Esophagus squamous epithelium (tissue), 5 donors: ENCODE data around the gene PLCD4. TPM values are rescaled to one million over a fixed set of nuclear protein-coding genes. Genes with fewer than 3 reads are reported as not detected.

ENCODE experiments used
- DNase-seq: peaks from one replicate; lab custom pipeline; 2025; lab: John Stamatoyannopoulos, UW
- H3K27ac ChIP-seq, 4 donors: fragments of 200-600 bp; sonication (generic); one replicate each; pipeline ENCODE4 v1.5.1; 2016 to 2019; ENCODE audit warnings: mild to moderate bottlenecking in 1 of 4
- H3K27me3 ChIP-seq, 4 donors: fragments of 200-600 bp; sonication (generic); 1 replicate in 3 of 4; 2 replicates in 1 of 4; pipeline versions ENCODE4 v1.5.1 to v1.6.0; 2017 to 2021; ENCODE audit warnings: antibody characterized with exemption in 1 of 4
- H3K36me3 ChIP-seq, 3 donors: fragments of 200-600 bp; sonication (generic); one replicate each; pipeline ENCODE4 v1.5.1; 2016 to 2019
- H3K4me1 ChIP-seq, 3 donors: fragments of 200-600 bp; sonication (generic); one replicate each; pipeline ENCODE4 v1.5.1; 2017 to 2019
- H3K4me3 ChIP-seq, 4 donors: fragments of 200-600 bp; sonication (generic); 1 replicate in 3 of 4; 2 replicates in 1 of 4; pipeline ENCODE4 v1.5.1; 2016 to 2019; ENCODE audit warnings: mild to moderate bottlenecking in 2 of 4, moderate library complexity in 1 of 4
- H3K9me3 ChIP-seq, 3 donors: fragments of 200-600 bp; sonication (generic); one replicate each; pipeline ENCODE4 v1.5.1; 2016 to 2019
- POLR2A ChIP-seq, 4 donors: fragments of 450-650 bp; IDR thresholded peaks; one replicate each; pipeline ENCODE4 v1.6.1; 2017; ENCODE audit warnings: antibody characterized with exemption in 4 of 4, mild to moderate bottlenecking in 4 of 4, moderate library complexity in 3 of 4
- WGBS, 2 donors: methylation state at CpG; one replicate each; pipeline ENCODE4 v1.1.5; 2018; 5-methylcytosine and 5-hydroxymethylcytosine counted together
- intact Hi-C: fragments of 100-400 bp; cut with DNase I; formaldehyde crosslinking; loops from one replicate; pipeline ENCODE4 v1.15.0; 2022
- total RNA-seq, 4 donors: library from RNA; depleted of rRNA; stranded (reverse); fragments of >200 nt; gene quantifications; one replicate each; pipeline ENCODE4 v1.1.0, GENCODE V29; 2016
- TF ChIP-seq, protein P1 (sequence below), 6 experiments: fragments of 450-650 bp in 4 of 6; fragments of 200-600 bp in 2 of 6; sonication (generic) in 2 of 6; IDR thresholded peaks; one replicate each; pipeline ENCODE4 v1.5.1; 2016 to 2019; ENCODE audit warnings: antibody characterized with exemption in 6 of 6, mild to moderate bottlenecking in 4 of 6, moderate library complexity in 4 of 6
- donor health status: DM: yes; HTN: yes; CAD: no.

PLCD4 gene
- total RNA-seq, 4 donors from 2014 or later = 2.7 to 7.1 (median 4.0) TPM

GRCh38 chr2:218567797-218568189, 39.9 kb upstream of the PLCD4 start:
- peak; percentile 51 for DNase-seq
- 0 to 1% methylated on average over 19 of the region's 19 CpGs for WGBS, 2 donors
- H3K27me3 ChIP-seq = no peaks in the 10 kb centered on the region
- H3K27ac ChIP-seq = peak overlapping the region; percentile 87 to 98 (median 95)
- peaks cover 0 to 26% (median 4%) of the 10 kb centered on the region in 3 donors for H3K36me3 ChIP-seq
- intact Hi-C loops = no loop called here
- H3K4me3 ChIP-seq = peak overlapping the region; percentile 64 to 96 (median 75)
- H3K4me1 ChIP-seq = peaks cover 8 to 64% (median 25%) of the 10 kb centered on the region in 3 donors
- no peaks in the 10 kb centered on the region for H3K9me3 ChIP-seq
- TF ChIP-seq POLR2A (IDR thresholded peaks at IDR 0.05) = no peak
- TF ChIP-seq, protein P1, sequence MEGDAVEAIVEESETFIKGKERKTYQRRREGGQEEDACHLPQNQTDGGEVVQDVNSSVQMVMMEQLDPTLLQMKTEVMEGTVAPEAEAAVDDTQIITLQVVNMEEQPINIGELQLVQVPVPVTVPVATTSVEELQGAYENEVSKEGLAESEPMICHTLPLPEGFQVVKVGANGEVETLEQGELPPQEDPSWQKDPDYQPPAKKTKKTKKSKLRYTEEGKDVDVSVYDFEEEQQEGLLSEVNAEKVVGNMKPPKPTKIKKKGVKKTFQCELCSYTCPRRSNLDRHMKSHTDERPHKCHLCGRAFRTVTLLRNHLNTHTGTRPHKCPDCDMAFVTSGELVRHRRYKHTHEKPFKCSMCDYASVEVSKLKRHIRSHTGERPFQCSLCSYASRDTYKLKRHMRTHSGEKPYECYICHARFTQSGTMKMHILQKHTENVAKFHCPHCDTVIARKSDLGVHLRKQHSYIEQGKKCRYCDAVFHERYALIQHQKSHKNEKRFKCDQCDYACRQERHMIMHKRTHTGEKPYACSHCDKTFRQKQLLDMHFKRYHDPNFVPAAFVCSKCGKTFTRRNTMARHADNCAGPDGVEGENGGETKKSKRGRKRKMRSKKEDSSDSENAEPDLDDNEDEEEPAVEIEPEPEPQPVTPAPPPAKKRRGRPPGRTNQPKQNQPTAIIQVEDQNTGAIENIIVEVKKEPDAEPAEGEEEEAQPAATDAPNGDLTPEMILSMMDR (IDR thresholded peaks at IDR 0.05) = no peak

GRCh38 chr2:218568190-218569037, 39.3 kb upstream of the PLCD4 start, which contains the start of the genes CNOT9 and USP37:
TSS of gene CNOT9 (plus strand) at chr2:218568839. CDS start at chr2:218568955, 116 bp downstream.
TSS of gene USP37 (minus strand) at chr2:218568351. CDS start at chr2:218558653, 9,698 bp downstream.
- Histone ChIP-seq H3K27ac (peak within 1 kb of the TSS; percentile 87 to 98 (median 95)), H3K27me3 (no peaks in the 10 kb centered on the region), H3K9me3 (no peaks in the 10 kb centered on the region), H3K36me3 (peaks cover 0 to 24% (median 4%) of the 10 kb centered on the region in 3 donors), H3K4me3 (peak within 1 kb of the TSS; percentile 64 to 96 (median 75)), H3K4me1 (peaks cover 8 to 64% (median 25%) of the 10 kb centered on the region in 3 donors)
- WGBS, 2 donors = 0 to 2% methylated on average over 39 to 53 of the region's 77 CpGs
- intact Hi-C loops = no loop called here
- DNase-seq = peak; percentile 95
- TF ChIP-seq, protein P1 (IDR thresholded peaks at IDR 0.05) = peak in 1 of 6 experiments; percentile 17
- TF ChIP-seq POLR2A (IDR thresholded peaks at IDR 0.05) = peak in 3 of 4 donors; percentile 69 to 81 (median 70)

- Histone ChIP-seq H3K4me1 (peaks cover 8 to 59% (median 25%) of the 10 kb centered on the region in 3 donors), H3K9me3 (no peaks in the 10 kb centered on the region), H3K27me3 (no peaks in the 10 kb centered on the region), H3K4me3 (peak overlapping the region; percentile 64 to 96 (median 75)), H3K27ac (peak overlapping the region; percentile 87 to 98 (median 95)), H3K36me3 (peaks cover 0 to 23% (median 4%) of the 10 kb centered on the region in 3 donors)
- DNase-seq = no peak
- intact Hi-C loops = no loop called here
- WGBS, 2 donors = 1% methylated on average over 25 to 26 of the region's 31 CpGs
- TF ChIP-seq, protein P1 (IDR thresholded peaks at IDR 0.05) = no peak
- TF ChIP-seq POLR2A (IDR thresholded peaks at IDR 0.05) = no peak
Measured at GRCh38 chr2:218569038-218569431, 38.7 kb upstream of the PLCD4 start.

DNA sequence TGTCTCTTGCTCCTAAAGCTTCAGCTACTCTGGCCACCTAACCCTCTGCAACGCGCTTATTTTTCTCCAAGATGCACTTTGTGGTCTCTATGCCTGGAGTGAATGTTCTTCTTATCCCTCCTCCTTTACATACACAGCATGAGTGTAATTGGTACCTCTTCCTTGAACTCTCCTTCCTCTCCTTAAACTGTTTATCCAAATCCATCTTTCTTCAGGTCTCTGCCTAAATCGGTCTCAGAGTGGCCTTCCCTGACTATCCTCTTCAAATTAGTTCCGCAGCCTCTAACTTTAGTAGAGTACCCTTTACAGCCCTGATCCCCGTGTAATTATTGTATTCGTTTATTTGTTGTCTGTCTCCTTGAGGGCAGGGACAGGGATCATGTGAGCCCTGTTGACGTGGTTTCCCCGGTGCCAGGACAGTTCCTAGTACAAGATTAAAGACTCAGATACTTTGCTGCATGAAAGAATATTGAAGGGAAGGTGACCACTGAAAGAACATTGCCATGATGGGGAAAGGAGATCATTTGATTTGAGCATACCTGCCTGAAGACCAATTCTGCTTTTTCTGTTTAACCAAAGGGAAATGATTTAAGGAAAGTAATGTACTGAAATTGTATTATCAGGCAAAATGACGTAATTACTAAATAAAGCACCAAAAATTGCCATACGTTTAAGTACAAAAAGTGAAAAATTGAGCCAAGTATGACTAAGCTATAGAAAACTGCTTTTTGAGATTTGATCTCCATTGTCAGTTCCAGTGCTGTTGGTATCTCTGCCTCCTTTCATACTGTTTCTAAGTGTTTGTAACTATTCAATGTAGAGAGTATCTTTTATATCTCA, 37.8 kb upstream of the PLCD4 start:
- no peak for DNase-seq
- intact Hi-C loops = no loop called here
- 5 to 6% methylated on average over 10 of the region's 10 CpGs for WGBS, 2 donors
- Histone ChIP-seq H3K4me1 (peaks cover 8 to 59% (median 25%) of the 10 kb centered on the region in 3 donors), H3K27ac (peak overlapping the region; percentile 87 to 98 (median 95)), H3K4me3 (peak overlapping the region; percentile 64 to 96 (median 75)), H3K27me3 (no peaks in the 10 kb centered on the region), H3K36me3 (peaks cover 0 to 26% (median 4%) of the 10 kb centered on the region in 3 donors), H3K9me3 (no peaks in the 10 kb centered on the region)
- no peak for TF ChIP-seq POLR2A (IDR thresholded peaks at IDR 0.05)
- TF ChIP-seq, protein P1 (IDR thresholded peaks at IDR 0.05) = no peak
